Hepatocyte (in vitro differentiated cells): ENCODE data around the gene PURA.

Source experiments
- CTCF ChIP-seq: fragments of 200-600 bp; sonication (generic); IDR thresholded peaks from 2 replicates; pipeline ENCODE4 v1.5.1; 2016; ENCODE audit warnings: antibody characterized with exemption, mild to moderate bottlenecking; ENCODE audit not compliant: poor library complexity
- EZH2 ChIP-seq: fragments of 200-600 bp; sonication (generic); IDR thresholded peaks from 2 replicates; pipeline ENCODE4 v1.6.1; 2016; ENCODE audit warnings: antibody characterized with exemption, mild to moderate bottlenecking, borderline replicate concordance

- TF ChIP-seq CTCF = no peak
- TF ChIP-seq EZH2 = no peak
Observed at GRCh38 chr5:140115186-140115500, 1.2 kb downstream of the PURA start.
